Sciatic nerve (tissue), 2 donors: Measurements from ENCODE around the gene ABCC6. TPM values are rescaled to one million over a fixed set of nuclear protein-coding genes. Genes with fewer than 3 reads are reported as not detected.
A peak's percentile ranks its signal among the peaks of the same experiment; 100 is the strongest.

ENCODE experiments used
- ATAC-seq: fragments of 200-7000 bp; cut with Tn5 transposase; one replicate; pipeline ENCODE4 v1.9.1; 2020; ENCODE audit warnings: mild to moderate bottlenecking, moderate library complexity
- DNase-seq: peaks from one replicate; pipeline ENCODE4 v3.0.0-alpha.2; 2020; ENCODE audit warnings: low spot score
- intact Hi-C: fragments of 100-400 bp; cut with DNase I; formaldehyde crosslinking; loops from one replicate; pipeline ENCODE4 v1.14.2; 2022
- total RNA-seq: library from RNA; stranded (reverse); fragmentation: NEBNext Ultra II Directional; extraction: Animal tissue kit (Norgen Biotek cat#: 25700); gene quantifications from one replicate; pipeline ENCODE4 v1.2.1, GENCODE V29; 2021
- donor health status: DM: no; HTN: no; CAD: no.
- donor health status: DM: no; HTN: no; CAD: no.

ABCC6 gene
- total RNA-seq, 1 donor from 2014 or later = 5.1 TPM

GRCh38 chr16:16133943-16134604 lies 89.2 kb downstream of the ABCC6 start:
- no peak for DNase-seq
- intact Hi-C loops = no loop called here
- ATAC-seq = no peak

GRCh38 chr16:16131659-16132058 lies 91.6 kb downstream of the ABCC6 start:
- no peak for ATAC-seq
- intact Hi-C loops = no loop called here

GRCh38 chr16:16131204-16131603 lies 92.1 kb downstream of the ABCC6 start:
- intact Hi-C loops = no loop called here
- ATAC-seq (no peak), DNase-seq (no peak)

More at GRCh38 chr16:16131659-16132058, 91.6 kb downstream of the ABCC6 start:
- DNase-seq = no peak

- DNase-seq = peak; percentile 81
- intact Hi-C loops = loop anchor here (10.0 kb wide), 2 partner anchors 253 to 353 kb away; no protein-coding TSS in a partner anchor
- peak; percentile 85 for ATAC-seq
These were observed 95.7 kb downstream of the ABCC6 start for GRCh38 chr16:16127469-16128116.

- ATAC-seq (peak; percentile 20), DNase-seq (no peak)
- intact Hi-C loops = loop anchor here (10.0 kb wide), 2 partner anchors 252 to 352 kb away; no protein-coding TSS in a partner anchor
These were observed 96.4 kb downstream of the ABCC6 start for GRCh38 chr16:16126896-16127295.

GRCh38 chr16:16124974-16125373 lies 98.3 kb downstream of the ABCC6 start:
- DNase-seq (no peak), ATAC-seq (no peak)
- intact Hi-C loops = loop anchor here (10.0 kb wide), 2 partner anchors 250 to 350 kb away; no protein-coding TSS in a partner anchor

GRCh38 chr16:16124438-16124837 lies 98.9 kb downstream of the ABCC6 start:
- ATAC-seq (no peak), DNase-seq (no peak)
- intact Hi-C loops = loop anchor here (10.0 kb wide), 2 partner anchors 250 to 350 kb away; no protein-coding TSS in a partner anchor

GRCh38 chr16:16122264-16122663 lies 101.0 kb downstream of the ABCC6 start:
- intact Hi-C loops = loop anchor here (10.0 kb wide), 2 partner anchors 247 to 347 kb away; no protein-coding TSS in a partner anchor
- ATAC-seq = no peak
- no peak for DNase-seq

- intact Hi-C loops = loop anchor here (10.0 kb wide), 2 partner anchors 246 to 346 kb away; no protein-coding TSS in a partner anchor
- ATAC-seq (no peak), DNase-seq (no peak)
These were observed 102.0 kb downstream of the ABCC6 start for GRCh38 chr16:16121185-16121727.

GRCh38 chr16:16120382-16121184 lies 102.7 kb downstream of the ABCC6 start:
- ATAC-seq (no peak), DNase-seq (no peak)
- intact Hi-C loops = loop anchor here (10.0 kb wide), 2 partner anchors 246 to 346 kb away; no protein-coding TSS in a partner anchor

- ATAC-seq (no peak), DNase-seq (no peak)
- intact Hi-C loops = loop anchor here (10.0 kb wide), 2 partner anchors 245 to 345 kb away; no protein-coding TSS in a partner anchor
These were observed 103.3 kb downstream of the ABCC6 start for GRCh38 chr16:16120044-16120381.

- ATAC-seq (no peak), DNase-seq (no peak)
- intact Hi-C loops = no loop called here
These were observed 105.0 kb downstream of the ABCC6 start for GRCh38 chr16:16118337-16118736.

GRCh38 chr16:16116841-16117240 lies 106.5 kb downstream of the ABCC6 start:
- ATAC-seq = no peak
- intact Hi-C loops = no loop called here

GRCh38 chr16:16113076-16113475 lies 110.2 kb downstream of the ABCC6 start:
- DNase-seq (no peak), ATAC-seq (no peak)
- intact Hi-C loops = no loop called here

More at GRCh38 chr16:16116841-16117240, 106.5 kb downstream of the ABCC6 start:
- DNase-seq = no peak

- ATAC-seq (no peak), DNase-seq (no peak)
- intact Hi-C loops = no loop called here
These were observed 110.7 kb downstream of the ABCC6 start for GRCh38 chr16:16112450-16113053.

- intact Hi-C loops = no loop called here
- no peak for DNase-seq
- ATAC-seq = no peak
These were observed 111.7 kb downstream of the ABCC6 start for GRCh38 chr16:16111639-16112038.

GRCh38 chr16:16110111-16110490 lies 113.2 kb downstream of the ABCC6 start:
- no peak for DNase-seq
- no peak for ATAC-seq
- intact Hi-C loops = no loop called here

GRCh38 chr16:16109453-16110110 lies 113.7 kb downstream of the ABCC6 start:
- DNase-seq (no peak), ATAC-seq (no peak)
- intact Hi-C loops = no loop called here
